OCI-LY1 (cell line): ENCODE data around the gene FIBIN.

Experiments
- H2AFZ ChIP-seq: fragments of 200-600 bp; sonication (generic), shearing (Covaris generic); 2 replicates; pipeline ENCODE4 v1.6.0; 2014; ENCODE audit warnings: antibody characterized with exemption, mild to moderate bottlenecking, low read length
- H3F3A ChIP-seq: fragments of 200-600 bp; sonication (generic), shearing (Covaris generic); 2 replicates; pipeline ENCODE4 v1.6.0; 2014; ENCODE audit warnings: mild to moderate bottlenecking, antibody characterized with exemption, low read length, moderate library complexity; ENCODE audit not compliant: insufficient read depth
- H3K27ac ChIP-seq: fragments of 200-600 bp; sonication (generic); 2 replicates; pipeline ENCODE4 v1.5.1; 2014; ENCODE audit warnings: low read length, mixed run types, mild to moderate bottlenecking, low read depth; ENCODE audit not compliant: poor library complexity, severe bottlenecking
- H3K27me3 ChIP-seq: fragments of 200-600 bp; sonication (generic); 2 replicates; pipeline ENCODE4 v1.6.0; 2014; ENCODE audit warnings: antibody characterized with exemption, mild to moderate bottlenecking, low read length, moderate library complexity; ENCODE audit not compliant: insufficient read depth
- H3K36me3 ChIP-seq: fragments of 200-600 bp; sonication (generic); 2 replicates; pipeline ENCODE4 v1.6.1; 2014; ENCODE audit warnings: mild to moderate bottlenecking, antibody characterized with exemption, low read length, moderate library complexity, mixed read lengths; ENCODE audit not compliant: insufficient read depth
- H3K4me1 ChIP-seq: fragments of 200-600 bp; sonication (generic); 2 replicates; pipeline ENCODE4 v1.5.1; 2014; ENCODE audit warnings: mild to moderate bottlenecking, low read length, moderate library complexity; ENCODE audit not compliant: insufficient read depth, severe bottlenecking
- H3K4me2 ChIP-seq: fragments of 200-600 bp; sonication (generic), shearing (Covaris generic); 2 replicates; pipeline ENCODE4 v1.6.1; 2014; ENCODE audit warnings: low read length
- H3K4me3 ChIP-seq: fragments of 200-600 bp; sonication (generic); 2 replicates; pipeline ENCODE4 v1.5.1; 2014; ENCODE audit warnings: low read length, low read depth, mild to moderate bottlenecking, mixed read lengths; ENCODE audit not compliant: poor library complexity, severe bottlenecking
- H3K79me2 ChIP-seq: fragments of 200-600 bp; shearing (Covaris generic); 2 replicates; pipeline ENCODE4 v1.6.1; 2016; ENCODE audit warnings: mixed run types, low read length, mixed read lengths; ENCODE audit not compliant: insufficient read depth
- H3K9ac ChIP-seq: fragments of 200-600 bp; sonication (generic), shearing (Covaris generic); 2 replicates; pipeline ENCODE4 v1.6.1; 2014; ENCODE audit warnings: mild to moderate bottlenecking, low read length, mixed read lengths
- H3K9me2 ChIP-seq: fragments of 200-600 bp; sonication (generic), shearing (Covaris generic); 2 replicates; pipeline ENCODE4 v1.6.1; 2014; ENCODE audit warnings: low read depth, mild to moderate bottlenecking, low read length, mixed read lengths
- H3K9me3 ChIP-seq: fragments of 200-600 bp; shearing (Covaris generic); 2 replicates; pipeline ENCODE4 v1.6.1; 2014; ENCODE audit warnings: low read length, mixed read lengths
- H4K20me1 ChIP-seq: fragments of 200-600 bp; sonication (generic), shearing (Covaris generic); 2 replicates; pipeline ENCODE4 v1.6.0; 2016; ENCODE audit warnings: mild to moderate bottlenecking, low read length; ENCODE audit not compliant: insufficient read depth
- EZH2 ChIP-seq: fragments of 200-600 bp; sonication (generic), shearing (Covaris generic); IDR thresholded peaks from 2 replicates; pipeline ENCODE4 v1.8.0; 2017; ENCODE audit warnings: borderline replicate concordance, mixed run types, mild to moderate bottlenecking, antibody characterized with exemption, low read length, moderate library complexity, mixed read lengths
- TF ChIP-seq, protein P1 (sequence below): fragments of 200-600 bp; sonication (generic), shearing (Covaris generic); IDR thresholded peaks from 2 replicates; pipeline ENCODE4 v1.5.1; 2017; ENCODE audit warnings: mild to moderate bottlenecking, antibody characterized with exemption, low read length, moderate library complexity, mixed read lengths

Gene FIBIN

DNA sequence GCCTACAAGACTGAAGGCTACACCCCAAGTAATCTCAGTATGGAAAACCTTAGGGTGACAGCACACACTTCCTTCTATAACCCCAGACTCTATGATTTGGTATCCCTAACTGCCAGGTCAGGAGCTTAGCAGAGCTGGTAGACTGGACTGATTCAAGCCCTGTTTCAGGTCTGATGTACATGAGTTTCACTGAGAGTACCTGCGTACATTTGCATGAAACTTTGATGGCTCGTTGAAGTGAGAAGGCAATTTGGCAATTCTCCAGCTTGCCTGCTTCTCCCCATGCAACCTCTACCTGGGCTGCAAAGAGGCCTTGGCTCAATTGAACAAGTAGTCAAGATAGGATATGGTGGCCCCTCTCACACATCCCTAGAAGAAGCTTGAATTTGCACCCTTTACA is 10.2 kb downstream of the FIBIN start:
- H4K20me1 ChIP-seq = no peaks in the 10 kb centered on the region
- peak overlapping the region; percentile 88 for H3K27ac ChIP-seq
- H3K9ac ChIP-seq = peak overlapping the region; percentile 47
- H3K4me2 ChIP-seq = peak overlapping the region; percentile 54; the same call in 1 of the 2 replicates
- H2AFZ ChIP-seq = no peak overlapping the region
- TF ChIP-seq EZH2 = no peak
- TF ChIP-seq, protein P1, sequence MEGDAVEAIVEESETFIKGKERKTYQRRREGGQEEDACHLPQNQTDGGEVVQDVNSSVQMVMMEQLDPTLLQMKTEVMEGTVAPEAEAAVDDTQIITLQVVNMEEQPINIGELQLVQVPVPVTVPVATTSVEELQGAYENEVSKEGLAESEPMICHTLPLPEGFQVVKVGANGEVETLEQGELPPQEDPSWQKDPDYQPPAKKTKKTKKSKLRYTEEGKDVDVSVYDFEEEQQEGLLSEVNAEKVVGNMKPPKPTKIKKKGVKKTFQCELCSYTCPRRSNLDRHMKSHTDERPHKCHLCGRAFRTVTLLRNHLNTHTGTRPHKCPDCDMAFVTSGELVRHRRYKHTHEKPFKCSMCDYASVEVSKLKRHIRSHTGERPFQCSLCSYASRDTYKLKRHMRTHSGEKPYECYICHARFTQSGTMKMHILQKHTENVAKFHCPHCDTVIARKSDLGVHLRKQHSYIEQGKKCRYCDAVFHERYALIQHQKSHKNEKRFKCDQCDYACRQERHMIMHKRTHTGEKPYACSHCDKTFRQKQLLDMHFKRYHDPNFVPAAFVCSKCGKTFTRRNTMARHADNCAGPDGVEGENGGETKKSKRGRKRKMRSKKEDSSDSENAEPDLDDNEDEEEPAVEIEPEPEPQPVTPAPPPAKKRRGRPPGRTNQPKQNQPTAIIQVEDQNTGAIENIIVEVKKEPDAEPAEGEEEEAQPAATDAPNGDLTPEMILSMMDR = no peak
- no peaks in the 10 kb centered on the region for H3K36me3 ChIP-seq
- H3K27me3 ChIP-seq = no peaks in the 10 kb centered on the region
- H3F3A ChIP-seq = no peaks in the 10 kb centered on the region
- no peaks in the 10 kb centered on the region for H3K9me3 ChIP-seq
- no peak overlapping the region for H3K4me3 ChIP-seq
- peaks cover 96% of the 10 kb centered on the region for H3K4me1 ChIP-seq
- no peaks in the 10 kb centered on the region for H3K9me2 ChIP-seq
- H3K79me2 ChIP-seq = no peaks in the 10 kb centered on the region

DNA sequence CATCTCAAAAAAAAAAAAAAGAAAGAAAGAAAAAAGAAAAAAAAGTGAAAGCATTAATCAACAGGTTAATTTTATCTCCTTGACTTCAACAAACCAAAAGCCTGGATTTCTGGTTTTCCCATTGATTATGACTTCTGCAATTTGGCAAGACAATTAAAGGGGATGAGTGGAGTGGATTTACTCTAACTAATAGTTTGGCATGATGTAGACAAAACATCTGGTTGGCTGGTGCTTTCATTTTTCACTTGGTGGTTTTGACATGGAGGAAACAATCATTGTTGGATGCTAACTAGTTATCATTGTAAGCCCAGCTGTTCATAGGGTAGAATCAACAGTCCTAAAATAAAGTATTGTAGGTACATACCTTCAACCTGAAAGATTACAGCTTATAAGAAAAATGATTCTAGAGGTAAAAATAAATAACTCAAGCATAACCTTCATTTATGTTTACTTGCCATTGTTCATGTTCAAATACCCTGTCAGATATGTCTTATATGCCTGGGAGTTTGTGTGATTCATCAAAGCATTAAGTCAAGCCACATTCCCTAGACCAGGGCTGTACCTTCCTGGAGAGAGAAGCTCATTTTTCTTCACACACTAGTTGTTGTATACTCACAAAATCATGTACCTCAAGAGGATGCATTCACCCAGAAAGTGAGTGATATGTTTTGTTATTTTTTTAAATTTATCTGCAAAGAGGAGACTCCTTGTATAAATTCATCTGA is 15.1 kb downstream of the FIBIN start:
- no peaks in the 10 kb centered on the region for H3K36me3 ChIP-seq
- peak overlapping the region; percentile 48 for H3K27ac ChIP-seq
- peaks cover 87% of the 10 kb centered on the region for H3K4me1 ChIP-seq
- H3K9me3 ChIP-seq = no peaks in the 10 kb centered on the region; the same call in none of the 2 replicates
- no peak overlapping the region for H3K9ac ChIP-seq
- no peak overlapping the region for H3K4me3 ChIP-seq
- H3F3A ChIP-seq = no peaks in the 10 kb centered on the region
- TF ChIP-seq, protein P1 = no peak
- no peak for TF ChIP-seq EZH2
- H3K4me2 ChIP-seq = no peak overlapping the region
- H3K9me2 ChIP-seq = no peaks in the 10 kb centered on the region
- no peaks in the 10 kb centered on the region for H3K79me2 ChIP-seq
- no peak overlapping the region for H2AFZ ChIP-seq
- H3K27me3 ChIP-seq = no peaks in the 10 kb centered on the region
- H4K20me1 ChIP-seq = no peaks in the 10 kb centered on the region

DNA sequence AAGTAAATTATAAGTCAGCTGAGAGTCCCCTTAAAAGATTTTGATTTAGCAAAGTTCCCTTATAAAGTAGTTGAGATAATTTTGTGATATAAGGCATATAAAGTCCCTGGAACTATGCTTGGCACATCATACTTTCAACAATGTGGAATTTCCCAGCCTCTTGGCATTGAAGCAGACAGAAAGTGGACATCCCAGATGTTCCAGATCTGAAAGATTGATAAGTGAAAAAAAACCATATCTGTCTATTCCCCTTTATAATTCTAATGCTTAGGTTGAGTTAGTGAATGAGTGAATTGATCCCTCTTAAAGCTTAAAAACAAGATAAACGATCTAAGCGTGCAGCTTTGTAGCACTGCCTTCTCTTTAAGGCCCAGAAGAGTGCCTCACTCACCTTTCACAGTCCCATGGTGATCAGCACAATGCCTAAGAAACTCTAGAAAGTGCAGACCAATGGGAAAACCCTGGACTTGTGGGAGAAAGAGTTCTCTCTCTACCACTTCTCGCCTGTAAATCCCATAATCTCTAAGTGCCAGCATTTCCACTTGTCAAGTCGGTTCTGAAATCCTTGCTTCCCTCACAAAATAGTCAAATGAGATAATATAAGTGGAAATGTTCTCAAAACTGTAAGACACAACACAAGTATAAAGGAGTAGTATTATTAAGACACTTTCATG is 17.8 kb downstream of the FIBIN start:
- H3K4me3 ChIP-seq = no peak overlapping the region
- no peaks in the 10 kb centered on the region for H3K36me3 ChIP-seq
- H4K20me1 ChIP-seq = no peaks in the 10 kb centered on the region
- no peaks in the 10 kb centered on the region for H3K27me3 ChIP-seq
- H2AFZ ChIP-seq = no peak overlapping the region
- no peaks in the 10 kb centered on the region for H3K79me2 ChIP-seq
- no peaks in the 10 kb centered on the region; the same call in none of the 2 replicates for H3K9me3 ChIP-seq
- peak overlapping the region; percentile 86 for H3K27ac ChIP-seq
- no peaks in the 10 kb centered on the region for H3F3A ChIP-seq
- TF ChIP-seq EZH2 = no peak
- TF ChIP-seq, protein P1 = no peak
- H3K4me2 ChIP-seq = peak overlapping the region; percentile 47
- peaks cover 76% of the 10 kb centered on the region for H3K4me1 ChIP-seq
- H3K9ac ChIP-seq = peak overlapping the region; percentile 58
- no peaks in the 10 kb centered on the region for H3K9me2 ChIP-seq
